GM12892 (cell line): Measurements from ENCODE around the gene TIAM1.

Experiments
- POLR2A ChIP-seq: IDR thresholded peaks from 2 replicates; pipeline ENCODE4 v1.6.1; 2011; ENCODE audit warnings: low read depth, low read length, control low read depth
- POLR2AphosphoS5 ChIP-seq: IDR thresholded peaks from 2 replicates; pipeline ENCODE4 v1.6.1; 2011; ENCODE audit warnings: low read depth, low read length, control low read depth

GRCh38 chr21:31383770-31384169 is 39.7 kb upstream of the TIAM1 start:
- TF ChIP-seq POLR2AphosphoS5 (no peak), POLR2A (no peak)
